ACHN (cell line): Measurements from ENCODE around the gene HMGCS1.
A peak's percentile ranks its signal among the peaks of the same experiment; 100 is the strongest.
"Not testable (repeated sequence)": the region's sequence is repeated elsewhere in the genome, so short reads cannot be mapped to it uniquely, and the experiment has no call there.

ENCODE experiments used
- DNase-seq: peaks from one replicate; pipeline ENCODE4 v3.0.0-alpha.2; 2015
- in situ Hi-C: cut with HindIII; loops from 2 replicates; pipeline ENCODE4 v1.10.0; 2017; ENCODE audit warnings: low sequenced_read_pairs, low pct_ligation_motif_present, low pct_unique_long_range_greater_than_20kb

Gene HMGCS1

GRCh38 chr5:43315263-43315662, 2.1 kb upstream of the HMGCS1 start:
- DNase-seq = peak; percentile 65
- in situ Hi-C loops = no loop called here

DNA sequence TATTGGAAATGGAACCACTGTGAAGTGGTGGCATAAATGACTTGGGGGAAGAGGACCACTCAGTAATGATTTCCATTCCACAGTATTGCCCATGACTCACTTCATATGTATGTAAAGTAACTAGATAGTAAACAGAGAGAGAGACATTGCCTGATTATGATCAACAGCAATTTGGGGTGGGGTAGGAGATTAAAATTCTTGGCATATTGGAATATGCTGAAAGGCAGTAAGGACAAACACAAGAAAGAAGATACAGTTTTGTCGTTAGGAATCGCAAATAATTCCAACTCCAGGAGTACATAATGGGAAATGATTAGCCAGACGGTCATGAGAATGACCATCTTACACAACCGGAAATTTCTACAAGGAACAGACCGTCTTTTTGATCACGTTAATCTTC, 1.5 kb upstream of the HMGCS1 start:
- in situ Hi-C loops = no loop called here
- peak; percentile 8 for DNase-seq

DNA sequence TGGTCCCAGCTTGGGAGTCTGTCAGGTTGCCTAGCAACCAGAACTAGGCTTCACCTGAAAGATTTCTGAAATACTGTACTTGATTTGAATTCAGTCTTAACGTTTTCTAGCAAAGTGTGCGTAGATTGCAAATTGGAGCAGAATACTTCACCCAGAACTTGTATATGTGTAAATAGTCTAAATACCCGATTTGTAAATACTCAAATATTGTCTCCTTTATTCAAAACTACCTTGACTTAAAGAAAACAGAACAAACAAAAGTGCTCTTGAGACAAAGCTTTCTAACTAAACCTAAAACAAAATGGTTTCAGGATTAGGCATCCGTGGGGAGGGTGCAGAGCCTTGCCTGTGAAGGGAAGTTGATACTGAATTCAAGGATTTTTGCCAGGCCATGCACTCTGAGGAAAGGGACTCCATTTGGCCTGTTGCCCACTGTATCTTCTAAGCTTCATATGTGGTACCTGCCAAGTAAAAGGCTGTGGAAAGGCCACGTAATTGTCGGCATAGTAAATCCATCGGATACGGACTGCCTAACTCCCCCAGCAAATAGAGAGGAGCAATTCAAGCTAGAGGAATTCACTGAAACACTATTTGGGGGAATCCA, 744 bp upstream of the HMGCS1 start:
- in situ Hi-C loops = no loop called here

DNA sequence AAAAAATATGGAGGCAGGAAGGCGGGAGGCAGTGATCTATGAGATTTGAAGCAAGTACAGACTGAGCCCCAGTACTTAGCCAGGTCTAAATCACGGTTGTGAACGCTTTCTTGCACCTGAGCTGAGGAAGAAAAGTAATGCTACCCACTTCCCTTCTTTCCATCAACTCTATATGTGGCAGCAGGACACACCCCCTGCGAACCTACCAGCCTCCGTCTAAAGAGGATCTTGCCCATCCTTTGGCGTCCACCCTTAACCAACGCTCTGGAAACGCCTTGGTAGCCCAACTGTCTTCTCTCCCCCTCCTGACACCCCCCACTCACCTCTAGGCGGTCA, 545 bp downstream of the HMGCS1 start:
- no peak for DNase-seq
- in situ Hi-C loops = no loop called here

More for the DNA sequence above, 744 bp upstream of the HMGCS1 start:
- DNase-seq = peak; percentile 23

- in situ Hi-C loops = no loop called here
- no peak for DNase-seq
Measured at GRCh38 chr5:43312076-43312661, 1.0 kb downstream of the HMGCS1 start.

DNA sequence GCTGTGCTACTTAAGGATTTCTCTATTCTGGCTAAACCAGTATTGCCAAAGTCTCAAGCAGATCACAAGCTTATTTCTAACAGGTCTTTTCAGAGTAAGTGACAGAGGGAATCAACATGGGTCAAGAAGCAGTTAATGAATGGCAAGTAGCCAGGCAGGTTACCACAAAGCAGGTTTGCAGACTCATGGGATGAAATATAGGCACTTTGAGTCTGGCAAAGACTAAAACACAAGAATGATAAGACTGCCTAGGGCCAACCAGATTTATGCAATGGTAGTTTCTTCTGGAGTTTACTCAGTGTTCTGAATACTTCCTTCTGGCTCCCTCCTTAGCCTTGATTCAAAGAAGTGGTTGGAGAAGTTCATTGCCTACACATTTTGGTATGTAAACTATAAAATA, 3.6 kb downstream of the HMGCS1 start:
- no peak for DNase-seq
- in situ Hi-C loops = no loop called here

DNA sequence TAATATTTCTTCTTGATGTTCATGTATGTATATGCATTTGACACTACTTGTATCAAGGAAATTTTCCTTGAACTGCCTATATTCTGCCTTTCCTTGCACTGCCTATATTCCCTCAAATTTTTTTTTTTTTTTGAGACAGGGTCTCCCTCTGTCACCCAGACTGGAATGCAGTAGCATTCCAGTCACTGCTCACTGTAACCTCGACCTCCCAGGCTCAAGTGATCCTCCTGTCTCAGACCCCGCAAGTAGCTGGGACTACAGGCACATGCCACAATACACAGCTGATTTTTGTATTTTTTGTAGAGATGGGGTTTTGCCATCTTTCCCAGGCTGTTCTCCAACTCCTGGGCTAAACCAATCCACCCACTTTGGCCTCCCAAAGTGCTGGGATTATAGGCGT, 4.1 kb downstream of the HMGCS1 start:
- DNase-seq = no peak
- in situ Hi-C loops = no loop called here

DNA sequence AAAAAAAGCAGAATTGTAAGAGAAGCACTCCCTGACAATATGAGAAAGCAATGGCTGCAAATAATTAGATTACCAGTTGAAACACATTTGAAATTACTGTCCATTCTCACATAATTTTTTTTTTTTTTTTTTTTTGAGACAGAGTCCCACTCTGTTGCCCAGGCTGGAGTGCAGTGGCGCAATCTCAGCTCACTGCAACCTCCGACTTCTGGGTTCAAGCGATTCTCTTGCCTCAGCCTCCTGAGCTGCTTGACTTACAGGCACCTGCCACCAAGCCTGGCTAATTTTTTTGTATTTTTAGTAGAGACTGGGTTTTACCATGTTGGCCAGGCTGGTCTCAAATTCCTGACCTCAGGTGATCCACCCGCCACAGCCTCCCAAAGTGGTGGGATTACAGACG, 6.3 kb downstream of the HMGCS1 start:
- in situ Hi-C loops, DNase-seq: not testable (repeated sequence)

DNA sequence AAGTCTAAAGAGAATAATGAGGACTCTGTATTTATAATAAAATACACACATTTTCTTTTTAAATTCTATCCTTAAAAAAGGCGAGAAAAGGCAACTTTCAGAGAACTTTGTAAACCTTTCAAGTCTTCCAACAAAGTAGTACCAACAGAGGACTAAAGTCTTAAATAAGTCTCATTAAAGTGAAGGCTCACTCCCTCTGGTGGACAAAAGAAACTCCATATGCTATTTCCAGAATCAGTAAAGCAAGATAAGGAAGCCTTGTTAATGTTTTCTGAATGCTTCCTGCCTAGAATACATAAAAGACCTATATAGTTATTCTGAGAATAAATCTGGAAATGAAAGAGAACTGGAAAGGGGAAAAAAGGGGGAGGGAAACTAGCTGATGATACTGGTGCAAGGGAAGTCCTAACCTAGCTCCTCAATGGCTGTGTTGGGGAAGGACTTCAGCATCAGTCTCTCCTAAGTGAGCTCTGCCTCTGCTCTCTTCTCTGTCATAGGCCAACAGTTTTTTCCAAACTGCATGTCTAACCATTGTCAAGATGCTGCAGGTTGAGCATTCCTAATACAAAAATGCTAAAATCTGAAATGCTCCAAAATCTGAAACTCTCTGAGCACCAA, 7.2 kb downstream of the HMGCS1 start:
- in situ Hi-C loops = no loop called here
- peak; percentile 70 for DNase-seq

GRCh38 chr5:43304525-43304924, 8.7 kb downstream of the HMGCS1 start:
- in situ Hi-C loops = no loop called here
- no peak for DNase-seq

GRCh38 chr5:43303242-43303641, 10.0 kb downstream of the HMGCS1 start:
- in situ Hi-C loops = no loop called here
- no peak for DNase-seq

DNA sequence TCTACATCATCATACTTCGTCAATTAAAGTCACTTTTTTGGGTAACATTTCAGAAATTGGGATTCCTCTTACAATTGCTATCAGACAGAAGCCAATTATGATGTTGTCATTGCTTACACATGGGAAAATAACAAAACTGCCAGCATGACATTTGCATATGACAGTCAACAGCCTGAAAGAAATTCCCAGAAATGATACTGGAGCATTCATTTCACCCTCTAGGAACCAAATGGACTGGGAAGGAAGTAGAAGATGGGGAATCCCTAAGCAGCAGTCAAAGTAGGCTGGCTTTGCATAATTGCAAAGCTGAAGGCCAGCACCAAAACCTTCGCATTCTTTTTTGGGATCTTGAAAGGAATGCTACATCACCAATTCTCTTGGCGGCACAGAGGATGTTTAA, 10.7 kb downstream of the HMGCS1 start:
- DNase-seq = no peak
- in situ Hi-C loops = no loop called here

- no peak for DNase-seq
- in situ Hi-C loops = no loop called here
Measured at GRCh38 chr5:43301653-43302091, 11.5 kb downstream of the HMGCS1 start.

DNA sequence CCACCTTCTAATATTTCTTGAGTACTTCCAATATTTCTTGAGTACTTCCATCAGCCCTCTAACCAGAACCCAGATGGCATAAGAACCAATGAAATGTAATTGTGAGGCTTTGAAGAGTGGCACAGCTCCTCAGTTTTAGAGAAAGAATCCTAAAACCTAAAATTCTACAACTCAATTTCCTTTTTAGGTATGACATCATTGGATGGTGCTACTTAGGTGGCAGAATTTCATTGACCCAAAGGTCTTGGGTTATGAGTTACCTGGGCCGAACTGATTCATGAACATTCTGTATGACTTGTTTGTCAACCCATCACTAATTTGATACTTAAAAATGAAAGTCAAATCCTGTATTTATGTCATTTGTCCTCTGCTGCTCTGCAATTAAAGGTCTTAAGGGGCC, 13.1 kb downstream of the HMGCS1 start:
- in situ Hi-C loops = no loop called here
- DNase-seq = no peak

GRCh38 chr5:43298443-43298842, 14.8 kb downstream of the HMGCS1 start:
- no peak for DNase-seq
- in situ Hi-C loops = no loop called here

DNA sequence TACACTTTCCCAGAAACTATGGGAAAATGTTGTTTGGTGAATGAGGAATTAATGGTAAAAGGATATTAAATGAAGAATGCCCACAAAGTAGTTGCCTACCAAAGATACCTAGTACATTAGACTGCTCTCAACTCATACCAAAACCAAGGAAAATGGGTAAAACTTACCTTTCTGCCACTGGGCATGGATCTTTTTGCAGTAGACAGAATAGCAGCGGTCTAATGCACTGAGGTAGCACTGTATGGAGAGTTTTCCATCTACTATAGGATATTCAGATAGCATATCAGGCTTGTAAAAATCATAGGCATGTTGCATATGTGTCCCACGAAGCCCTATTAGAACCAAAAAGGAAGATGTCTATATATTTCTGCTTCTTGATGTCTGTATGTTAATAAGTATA, 16.4 kb downstream of the HMGCS1 start:
- in situ Hi-C loops = no loop called here
- no peak for DNase-seq

DNA sequence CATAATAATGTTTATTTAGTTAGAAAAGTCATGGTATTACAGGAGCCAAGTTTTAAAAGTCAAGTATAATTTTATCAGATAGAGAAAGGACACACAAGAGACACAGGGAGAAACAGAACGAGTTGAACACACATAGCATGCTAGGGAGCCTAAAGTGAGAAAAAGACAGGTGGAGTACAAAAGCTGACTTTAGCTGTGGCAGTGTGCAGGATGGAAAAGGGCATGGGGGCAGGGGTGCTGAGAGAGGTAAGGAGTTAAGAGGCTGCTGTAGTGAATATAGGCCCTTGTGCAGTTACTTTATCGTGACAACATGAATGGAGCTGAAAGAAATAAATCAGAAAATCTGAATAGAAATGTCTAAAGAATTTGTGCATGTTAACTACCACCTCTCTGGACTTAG, 18.0 kb downstream of the HMGCS1 start:
- no peak for DNase-seq
- in situ Hi-C loops = no loop called here

- peak; percentile 9 for DNase-seq
- in situ Hi-C loops = no loop called here
Measured at GRCh38 chr5:43294226-43294625, 19.0 kb downstream of the HMGCS1 start.

GRCh38 chr5:43290726-43291125, 22.5 kb downstream of the HMGCS1 start:
- in situ Hi-C loops = no loop called here
- no peak for DNase-seq

- in situ Hi-C loops = no loop called here
- no peak for DNase-seq
Measured at GRCh38 chr5:43288269-43288831, 24.9 kb downstream of the HMGCS1 start.
